ENCODE results near the gene APLP2. TPM values are rescaled to one million over a fixed set of nuclear protein-coding genes. Genes with fewer than 3 reads are reported as not detected.
"Not testable (repeated sequence)": the region's sequence is repeated elsewhere in the genome, so short reads cannot be mapped to it uniquely, and the experiment has no call there.

The APLP2 gene
- total RNA-seq, 2 donors from 2014 or later: 30.3 to 32.2 TPM

GRCh38 chr11:130162733-130163132 lies 93.0 kb downstream of the APLP2 start:
- Mint-ChIP-seq H3K9me3 (no peaks in the 10 kb centered on the region), H3K36me3 (peaks cover 7 to 17% of the 10 kb centered on the region in 2 donors), H3K27ac (no peak overlapping the region)
- ATAC-seq (peak; percentile 43 to 56), DNase-seq (ENCODE audit: low spot score in 2 of 2) (no peak)

GRCh38 chr11:130163346-130164220 lies 93.9 kb downstream of the APLP2 start:
- ATAC-seq: no peak
- Mint-ChIP-seq H3K27ac (no peak overlapping the region), H3K9me3 (no peaks in the 10 kb centered on the region), H3K36me3 (peaks cover 7 to 11% of the 10 kb centered on the region in 2 donors)
- no peak for DNase-seq (ENCODE audit: low spot score in 2 of 2)

GRCh38 chr11:130164221-130164570 lies 94.5 kb downstream of the APLP2 start:
- H3K27ac Mint-ChIP-seq: no peak overlapping the region
- no peaks in the 10 kb centered on the region for H3K9me3 Mint-ChIP-seq
- peaks cover 1 to 4% of the 10 kb centered on the region in 2 donors for H3K36me3 Mint-ChIP-seq
- ATAC-seq: no peak
- DNase-seq (ENCODE audit: low spot score in 2 of 2): no peak

- Mint-ChIP-seq H3K9me3 (no peaks in the 10 kb centered on the region), H3K36me3 (peaks cover 0 to 4% of the 10 kb centered on the region in 2 donors), H3K27ac (no peak overlapping the region)
- ATAC-seq (no peak), DNase-seq (ENCODE audit: low spot score in 2 of 2) (no peak)
Observed at GRCh38 chr11:130165601-130166456, 96.1 kb downstream of the APLP2 start.

GRCh38 chr11:130166457-130166784 lies 96.7 kb downstream of the APLP2 start:
- Mint-ChIP-seq H3K36me3 (peaks cover 0 to 4% of the 10 kb centered on the region in 2 donors), H3K27ac (no peak overlapping the region), H3K9me3 (no peaks in the 10 kb centered on the region)
- DNase-seq (ENCODE audit: low spot score in 2 of 2) (no peak), ATAC-seq (peak; percentile 44 to 52)

GRCh38 chr11:130167146-130167545 lies 97.5 kb downstream of the APLP2 start:
- no peak overlapping the region for H3K27ac Mint-ChIP-seq
- H3K9me3 Mint-ChIP-seq: no peaks in the 10 kb centered on the region
- DNase-seq (ENCODE audit: low spot score in 2 of 2): no peak
- no peak for ATAC-seq
- H3K36me3 Mint-ChIP-seq: no peaks in the 10 kb centered on the region

- no peak for ATAC-seq
- no peak for DNase-seq (ENCODE audit: low spot score in 2 of 2)
- Mint-ChIP-seq H3K27ac (no peak overlapping the region), H3K9me3 (no peaks in the 10 kb centered on the region), H3K36me3 (no peaks in the 10 kb centered on the region)
Observed at GRCh38 chr11:130168105-130168504, 98.4 kb downstream of the APLP2 start.

GRCh38 chr11:130170345-130170744 lies 100.7 kb downstream of the APLP2 start:
- Mint-ChIP-seq H3K9me3 (peaks cover 0 to 8% of the 10 kb centered on the region in 2 donors), H3K27ac (no peak overlapping the region), H3K36me3 (peaks cover 0 to 6% of the 10 kb centered on the region in 2 donors)
- ATAC-seq (no peak), DNase-seq (ENCODE audit: low spot score in 2 of 2) (no peak)

- DNase-seq (ENCODE audit: low spot score in 2 of 2) (no peak), ATAC-seq (no peak)
- peaks cover 0 to 9% of the 10 kb centered on the region in 2 donors for H3K9me3 Mint-ChIP-seq
- no peak overlapping the region for H3K27ac Mint-ChIP-seq
- H3K36me3 Mint-ChIP-seq: peaks cover 0 to 6% of the 10 kb centered on the region in 2 donors
Observed at GRCh38 chr11:130171534-130171933, 101.8 kb downstream of the APLP2 start.

- not testable (repeated sequence) for DNase-seq (ENCODE audit: low spot score in 2 of 2); H3K27ac Mint-ChIP-seq; H3K36me3 Mint-ChIP-seq; ATAC-seq; H3K9me3 Mint-ChIP-seq
Observed at GRCh38 chr11:130172001-130172400, 102.3 kb downstream of the APLP2 start.

- H3K9me3 Mint-ChIP-seq: peaks cover 0 to 9% of the 10 kb centered on the region in 2 donors
- DNase-seq (ENCODE audit: low spot score in 2 of 2) (no peak), ATAC-seq (no peak)
- no peak overlapping the region for H3K27ac Mint-ChIP-seq
- H3K36me3 Mint-ChIP-seq: peaks cover 0 to 6% of the 10 kb centered on the region in 2 donors
Observed at GRCh38 chr11:130174642-130175041, 104.9 kb downstream of the APLP2 start.

- Mint-ChIP-seq H3K27ac (no peak overlapping the region), H3K36me3 (peaks cover 0 to 6% of the 10 kb centered on the region in 2 donors), H3K9me3 (peaks cover 0 to 9% of the 10 kb centered on the region in 2 donors)
- ATAC-seq (no peak), DNase-seq (ENCODE audit: low spot score in 2 of 2) (no peak)
Observed at GRCh38 chr11:130175898-130176297, 106.2 kb downstream of the APLP2 start.

GRCh38 chr11:130177782-130178181 lies 108.1 kb downstream of the APLP2 start:
- DNase-seq (ENCODE audit: low spot score in 2 of 2): no peak

GRCh38 chr11:130178441-130179339 lies 109.0 kb downstream of the APLP2 start:
- DNase-seq (ENCODE audit: low spot score in 2 of 2) (no peak), ATAC-seq (no peak)
- Mint-ChIP-seq H3K27ac (no peak overlapping the region), H3K9me3 (peaks cover 0 to 9% of the 10 kb centered on the region in 2 donors), H3K36me3 (peaks cover 0 to 6% of the 10 kb centered on the region in 2 donors)

More at GRCh38 chr11:130177782-130178181, 108.1 kb downstream of the APLP2 start:
- no peak for ATAC-seq
- Mint-ChIP-seq H3K9me3 (peaks cover 0 to 9% of the 10 kb centered on the region in 2 donors), H3K27ac (no peak overlapping the region), H3K36me3 (peaks cover 0 to 6% of the 10 kb centered on the region in 2 donors)

- no peak for DNase-seq (ENCODE audit: low spot score in 2 of 2)
Observed at GRCh38 chr11:130179396-130180306, 110.0 kb downstream of the APLP2 start.

More at GRCh38 chr11:130179396-130180306, 110.0 kb downstream of the APLP2 start:
- Mint-ChIP-seq H3K27ac (no peak overlapping the region), H3K36me3 (peaks cover 0 to 4% of the 10 kb centered on the region in 2 donors), H3K9me3 (peaks cover 0 to 8% of the 10 kb centered on the region in 2 donors)
- ATAC-seq: no peak

Measured in activated naive CD4-positive, alpha-beta T cell treated with anti-CD3 and anti-CD28 coated beads, Interleukin-2, amount 50 U/mL, for 72 hours (primary cell).